Measurements from ENCODE around the gene SF3A1. TPM values are rescaled to one million over a fixed set of nuclear protein-coding genes. Genes with fewer than 3 reads are reported as not detected.
A peak's percentile ranks its signal among the peaks of the same experiment; 100 is the strongest.

SF3A1 gene
- polyA plus RNA-seq, 1 donor from 2014 or later = 14.4 TPM

- no peak for TF ChIP-seq CTCF (IDR thresholded peaks at IDR 0.05; ENCODE audit: poor library complexity, severe bottlenecking)
Measured at GRCh38 chr22:30398685-30399680, 42.3 kb upstream of the SF3A1 start (continued).

GRCh38 chr22:30397656-30398635, 41.3 kb upstream of the SF3A1 start:
- Histone ChIP-seq H4K20me1 (ENCODE audit: insufficient read depth) (no peaks in the 10 kb centered on the region), H3K4me3 (ENCODE audit: low read length) (peak overlapping the region; percentile 89), H3K27me3 (ENCODE audit: insufficient read depth, low read depth, low read length) (peaks cover 18% of the 10 kb centered on the region), H3K9me3 (ENCODE audit: low read length) (no peaks in the 10 kb centered on the region), H3K36me3 (ENCODE audit: insufficient read depth, low read length) (no peaks in the 10 kb centered on the region), H3K4me2 (ENCODE audit: low read length) (peak overlapping the region; percentile 77), H3K9me2 (ENCODE audit: insufficient read depth, low read length) (no peaks in the 10 kb centered on the region), H3F3A (ENCODE audit: insufficient read depth, low read length, poor library complexity, severe bottlenecking) (no peaks in the 10 kb centered on the region), H3K9ac (ENCODE audit: low read length) (peak overlapping the region; percentile 63), H3K27ac (ENCODE audit: low read length) (no peak overlapping the region), H2AFZ (ENCODE audit: low read depth, low read length) (no peak overlapping the region), H3K79me2 (replicated peaks; ENCODE audit: insufficient read depth, low read length) (no peaks in the 10 kb centered on the region)
- no peak for TF ChIP-seq SMC3 (conservative IDR thresholded peaks at IDR 0.05; ENCODE audit: poor library complexity)
- TF ChIP-seq RAD21 (conservative IDR thresholded peaks at IDR 0.05) = no peak
- TF ChIP-seq POLR2AphosphoS5 (IDR thresholded peaks at IDR 0.05) = no peak
- TF ChIP-seq TAF1 (IDR thresholded peaks at IDR 0.05; ENCODE audit: low read depth) = no peak
- TF ChIP-seq CTCF (IDR thresholded peaks at IDR 0.05; ENCODE audit: poor library complexity, severe bottlenecking) = no peak
- TF ChIP-seq EZH2 (IDR thresholded peaks at IDR 0.05; ENCODE audit: borderline replicate concordance, insufficient read depth, low read length, poor library complexity, severe bottlenecking) = no peak
- TF ChIP-seq REST (IDR thresholded peaks at IDR 0.05; ENCODE audit: borderline replicate concordance) = no peak
- TF ChIP-seq MXI1 (conservative IDR thresholded peaks at IDR 0.05; ENCODE audit: poor library complexity, severe bottlenecking) = no peak
- TF ChIP-seq EP300 (conservative IDR thresholded peaks at IDR 0.05; ENCODE audit: poor library complexity, severe bottlenecking) = no peak
